Subcutaneous abdominal adipose tissue (tissue), 5 donors: ENCODE measurements around the gene SIGLEC9.
"Not testable (repeated sequence)": the region's sequence is repeated elsewhere in the genome, so short reads cannot be mapped to it uniquely, and the experiment has no call there.

Experiments used
- H3K27ac ChIP-seq: one replicate; pipeline ENCODE4 v1.7.0; 2013; ENCODE audit warnings: low read depth, mild to moderate bottlenecking, inconsistent platforms, low read length, moderate library complexity
- H3K27me3 ChIP-seq, 5 donors: one replicate each; pipeline ENCODE4 v1.7.0; 2013; ENCODE audit warnings: low read length in 5 of 5, inconsistent platforms in 1 of 5; ENCODE audit not compliant: control insufficient read depth in 5 of 5, insufficient read depth in 4 of 5
- H3K36me3 ChIP-seq, 5 donors: one replicate each; pipeline ENCODE4 v1.7.0; 2013; ENCODE audit warnings: low read length in 5 of 5; ENCODE audit not compliant: control insufficient read depth in 5 of 5, insufficient read depth in 5 of 5
- H3K4me1 ChIP-seq, 5 donors: one replicate each; pipeline ENCODE4 v1.7.0; 2013; ENCODE audit warnings: low read length in 5 of 5, mild to moderate bottlenecking in 3 of 5, moderate library complexity in 1 of 5; ENCODE audit not compliant: control insufficient read depth in 5 of 5, insufficient read depth in 5 of 5
- H3K4me3 ChIP-seq, 5 donors: one replicate each; pipeline ENCODE4 v1.7.0; 2013; ENCODE audit warnings: low read length in 5 of 5, low read depth in 1 of 5
- H3K9ac ChIP-seq, 5 donors: one replicate each; pipeline ENCODE4 v1.7.0; 2013; ENCODE audit warnings: low read length in 5 of 5, mild to moderate bottlenecking in 4 of 5, moderate library complexity in 3 of 5
- H3K9me3 ChIP-seq, 5 donors: one replicate each; pipeline ENCODE4 v1.7.0; 2013; ENCODE audit warnings: low read length in 5 of 5; ENCODE audit not compliant: control insufficient read depth in 5 of 5
- donor health status: healthy.
- donor health status: healthy.
- donor health status: healthy.
- donor health status: healthy.
- donor health status: healthy.

Gene SIGLEC9

GRCh38 chr19:51141181-51141580, 16.5 kb downstream of the SIGLEC9 start:
- Histone ChIP-seq H3K9ac (no peak overlapping the region), H3K27ac (no peak overlapping the region), H3K9me3 (no peaks in the 10 kb centered on the region), H3K27me3 (peaks cover 0 to 21% (median 13%) of the 10 kb centered on the region in 5 donors), H3K4me1 (peaks cover 0 to 62% (median 26%) of the 10 kb centered on the region in 5 donors), H3K4me3 (no peak overlapping the region), H3K36me3 (no peaks in the 10 kb centered on the region)

- Histone ChIP-seq H3K27ac (no peak within 1 kb of the TSS), H3K9me3 (no peaks in the 10 kb centered on the region)
Measured at GRCh38 chr19:51142119-51142518, 17.4 kb downstream of the SIGLEC9 start, which contains the start of gene SIGLEC7. TSS of gene SIGLEC7 (plus strand) at chr19:51142301. CDS start at chr19:51142370, 69 bp downstream.

DNA sequence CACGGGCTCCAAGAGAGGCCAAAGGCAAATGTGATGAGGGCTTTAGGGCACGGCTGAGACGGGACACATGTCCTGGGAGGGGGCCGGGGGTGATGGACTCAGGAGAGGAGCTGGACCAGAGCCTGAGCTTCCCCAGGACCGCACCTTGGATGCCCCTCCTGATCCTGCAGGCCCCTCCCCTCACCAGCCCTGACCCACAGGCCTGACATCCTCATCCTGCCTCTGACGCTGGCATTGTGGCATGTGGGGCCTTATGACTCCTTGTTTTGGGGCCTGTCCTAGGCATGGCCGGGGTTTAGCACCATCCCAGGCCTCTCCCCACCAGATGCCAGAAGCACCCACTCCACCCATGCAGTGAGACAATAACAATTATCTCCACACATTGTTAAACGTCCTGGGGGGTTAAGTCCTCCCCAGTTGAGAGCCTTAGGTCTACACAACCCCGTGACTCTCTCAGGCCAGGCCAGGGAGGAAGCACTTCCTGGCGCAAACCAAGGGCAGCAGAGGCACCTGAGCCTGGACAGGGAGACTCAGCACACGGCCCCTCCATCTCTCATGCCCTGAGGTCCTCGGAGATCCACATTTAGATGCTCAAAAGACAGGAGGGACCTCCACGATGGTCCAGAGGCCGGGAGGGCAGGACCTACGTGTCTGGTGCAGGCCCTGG, 18.2 kb downstream of the SIGLEC9 start:
- H3K4me1 ChIP-seq, result peaks cover 2 to 59% (median 26%) of the 10 kb centered on the region in 5 donors
- not testable (repeated sequence) for H3K36me3 ChIP-seq, H3K9ac ChIP-seq, H3K27ac ChIP-seq, H3K9me3 ChIP-seq
- H3K27me3 ChIP-seq, result peaks cover 0 to 21% (median 13%) of the 10 kb centered on the region in 5 donors
- H3K4me3 ChIP-seq, result peak overlapping the region in 1 of 5 donors; percentile 13

More at GRCh38 chr19:51142119-51142518, 17.4 kb downstream of the SIGLEC9 start, which contains the start of gene SIGLEC7:
- Histone ChIP-seq H3K4me1 (peaks cover 0 to 59% (median 26%) of the 10 kb centered on the region in 5 donors), H3K27me3 (peaks cover 0 to 21% (median 13%) of the 10 kb centered on the region in 5 donors), H3K4me3 (no peak within 1 kb of the TSS), H3K9ac (no peak within 1 kb of the TSS), H3K36me3 (no peaks in the 10 kb centered on the region)

DNA sequence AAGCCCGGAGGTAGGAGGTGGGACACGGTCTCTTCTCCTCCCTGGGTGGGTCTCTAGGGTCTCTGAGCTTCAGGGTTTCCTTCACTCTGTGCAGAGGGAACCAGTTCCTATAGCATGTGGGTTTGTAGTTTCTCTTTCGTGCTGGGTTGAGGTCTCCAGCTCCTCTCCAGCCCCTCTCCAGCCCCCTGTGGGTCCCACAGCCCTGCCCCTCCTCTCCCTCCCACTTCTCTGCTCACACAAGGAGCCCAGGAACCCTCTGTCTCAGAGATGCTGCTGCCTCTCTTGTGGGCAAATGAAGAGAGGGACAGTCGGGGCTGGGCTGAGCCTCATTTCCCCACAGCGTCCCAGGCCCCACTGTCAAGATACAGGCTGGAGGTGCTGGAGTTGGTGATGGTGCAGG, 18.8 kb downstream of the SIGLEC9 start:
- no peaks in the 10 kb centered on the region for H3K9me3 ChIP-seq
- no peaks in the 10 kb centered on the region for H3K36me3 ChIP-seq
- H3K4me1 ChIP-seq, result peaks cover 2 to 57% (median 24%) of the 10 kb centered on the region in 5 donors
- no peak overlapping the region for H3K27ac ChIP-seq
- peak overlapping the region in 1 of 5 donors; percentile 13 for H3K9ac ChIP-seq
- peak overlapping the region in 1 of 5 donors; percentile 13 for H3K4me3 ChIP-seq
- H3K27me3 ChIP-seq, result peaks cover 0 to 17% (median 11%) of the 10 kb centered on the region in 5 donors

DNA sequence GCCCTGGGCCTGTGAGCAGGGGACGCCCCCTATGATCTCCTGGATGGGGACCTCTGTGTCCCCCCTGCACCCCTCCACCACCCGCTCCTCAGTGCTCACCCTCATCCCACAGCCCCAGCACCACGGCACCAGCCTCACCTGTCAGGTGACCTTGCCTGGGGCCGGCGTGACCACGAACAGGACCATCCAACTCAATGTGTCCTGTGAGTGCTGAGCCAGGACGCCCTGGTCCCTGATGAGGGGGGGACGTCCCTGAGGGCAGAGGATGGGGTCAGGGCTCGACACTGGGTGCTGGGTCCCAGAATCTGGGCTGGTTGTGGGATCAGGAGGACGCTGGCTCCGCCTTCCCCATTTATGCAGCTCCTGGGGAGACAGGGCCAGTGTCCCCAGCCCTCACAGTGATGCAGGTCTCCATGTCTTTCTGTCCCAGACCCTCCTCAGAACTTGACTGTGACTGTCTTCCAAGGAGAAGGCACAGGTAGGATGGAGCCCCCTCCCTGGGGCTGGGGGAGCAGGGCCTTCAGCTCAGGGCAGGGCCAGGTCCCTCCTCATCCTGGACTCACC, 19.9 kb downstream of the SIGLEC9 start:
- no peaks in the 10 kb centered on the region for H3K9me3 ChIP-seq
- no peak overlapping the region for H3K9ac ChIP-seq
- H3K4me3 ChIP-seq, result no peak overlapping the region
- H3K4me1 ChIP-seq, result peaks cover 2 to 53% (median 21%) of the 10 kb centered on the region in 5 donors
- H3K27me3 ChIP-seq, result peaks cover 0 to 15% (median 11%) of the 10 kb centered on the region in 5 donors
- H3K27ac ChIP-seq, result no peak overlapping the region
- no peaks in the 10 kb centered on the region for H3K36me3 ChIP-seq

DNA sequence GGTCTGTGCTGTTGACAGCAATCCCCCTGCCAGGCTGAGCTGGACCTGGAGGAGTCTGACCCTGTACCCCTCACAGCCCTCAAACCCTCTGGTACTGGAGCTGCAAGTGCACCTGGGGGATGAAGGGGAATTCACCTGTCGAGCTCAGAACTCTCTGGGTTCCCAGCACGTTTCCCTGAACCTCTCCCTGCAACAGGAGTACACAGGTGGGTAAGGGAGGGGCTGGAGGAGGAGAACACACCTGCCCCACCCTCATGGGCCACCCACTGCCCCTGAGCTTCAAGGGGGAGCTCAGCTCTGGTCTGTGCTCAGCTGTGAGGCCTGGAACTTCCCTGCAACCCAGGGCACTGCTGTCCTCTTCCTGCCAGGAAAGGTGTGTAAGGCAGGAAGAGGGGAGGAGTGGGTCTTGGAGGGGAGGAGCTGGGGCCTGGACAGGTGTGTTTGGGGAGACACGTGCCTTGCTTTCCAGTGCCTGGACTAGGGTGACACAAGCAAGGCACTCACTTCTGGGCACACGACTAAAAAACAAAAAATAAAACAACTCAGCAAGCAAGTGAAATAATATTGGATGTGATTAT, 21.3 kb downstream of the SIGLEC9 start:
- Histone ChIP-seq H3K27ac (no peak overlapping the region), H3K4me1 (peaks cover 2 to 49% (median 15%) of the 10 kb centered on the region in 5 donors), H3K36me3 (no peaks in the 10 kb centered on the region), H3K9me3 (no peaks in the 10 kb centered on the region), H3K27me3 (peaks cover 0 to 12% (median 9%) of the 10 kb centered on the region in 5 donors), H3K9ac (no peak overlapping the region), H3K4me3 (no peak overlapping the region)

DNA sequence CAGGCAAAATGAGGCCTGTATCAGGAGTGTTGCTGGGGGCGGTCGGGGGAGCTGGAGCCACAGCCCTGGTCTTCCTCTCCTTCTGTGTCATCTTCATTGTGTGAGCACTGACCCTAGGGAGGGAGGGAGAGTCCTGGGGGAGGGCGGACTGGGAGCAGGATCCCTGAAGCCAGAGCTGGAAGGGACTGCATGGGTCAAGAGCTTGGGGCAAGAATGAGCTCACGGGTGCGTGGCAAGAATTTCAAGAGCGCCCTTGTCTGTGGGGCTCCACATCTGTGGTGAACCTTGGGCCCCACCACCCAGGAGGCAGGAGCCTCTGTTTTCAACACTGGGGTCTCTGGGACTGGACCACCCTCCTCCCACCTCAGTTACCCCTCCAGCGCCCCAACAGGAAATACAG, 22.0 kb downstream of the SIGLEC9 start:
- H3K36me3 ChIP-seq, result no peaks in the 10 kb centered on the region
- H3K9ac ChIP-seq, result no peak overlapping the region
- no peaks in the 10 kb centered on the region for H3K9me3 ChIP-seq
- no peak overlapping the region for H3K4me3 ChIP-seq
- H3K27me3 ChIP-seq, result peaks cover 0 to 9% (median 3%) of the 10 kb centered on the region in 5 donors
- H3K4me1 ChIP-seq, result peaks cover 2 to 42% (median 9%) of the 10 kb centered on the region in 5 donors
- no peak overlapping the region for H3K27ac ChIP-seq

DNA sequence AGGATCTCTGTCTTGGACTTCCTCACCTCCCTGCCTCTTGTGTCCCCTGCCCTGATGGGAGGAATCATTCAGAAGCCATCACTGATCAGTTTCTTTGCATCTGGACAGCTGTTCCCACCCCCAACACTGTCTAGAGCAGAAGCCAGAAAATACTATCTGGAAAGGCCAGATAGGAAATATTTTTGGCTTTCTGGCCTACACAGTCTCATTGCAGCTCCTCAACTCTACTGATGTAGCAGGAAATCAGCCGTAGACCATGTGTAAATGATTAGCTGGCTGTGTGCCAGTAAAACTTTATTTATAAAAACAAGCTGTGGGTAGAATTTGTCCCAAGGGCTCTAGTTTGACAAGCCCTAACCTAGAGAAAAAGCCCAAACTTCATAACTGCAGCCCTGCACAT, 23.0 kb downstream of the SIGLEC9 start:
- Histone ChIP-seq H3K4me3 (no peak overlapping the region), H3K9me3 (no peaks in the 10 kb centered on the region), H3K9ac (no peak overlapping the region), H3K27ac (no peak overlapping the region), H3K36me3 (no peaks in the 10 kb centered on the region), H3K4me1 (peaks cover 0 to 36% (median 9%) of the 10 kb centered on the region in 5 donors), H3K27me3 (peaks cover 0 to 4% (median 0%) of the 10 kb centered on the region in 5 donors)

DNA sequence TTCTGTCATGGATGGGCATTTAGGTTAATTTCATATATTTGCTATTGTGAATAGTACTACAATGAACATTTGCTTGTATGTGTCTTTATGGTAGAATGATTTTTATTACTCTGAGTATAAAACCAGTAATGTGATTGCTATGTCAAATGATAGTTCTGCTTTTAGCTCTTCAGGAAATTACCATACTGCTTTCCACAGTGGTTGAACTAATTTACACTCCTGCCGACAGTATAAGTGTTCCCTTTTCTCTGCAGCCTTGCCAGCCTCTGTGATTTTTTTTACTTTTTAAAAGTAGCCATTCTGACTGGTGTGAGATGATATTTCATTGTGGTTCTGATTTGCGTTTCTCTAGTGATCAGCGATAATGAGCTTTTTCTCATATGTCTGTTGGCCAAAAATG, 23.9 kb downstream of the SIGLEC9 start:
- peaks cover 0 to 29% (median 9%) of the 10 kb centered on the region in 5 donors for H3K4me1 ChIP-seq
- peaks cover 0 to 3% (median 0%) of the 10 kb centered on the region in 5 donors for H3K27me3 ChIP-seq
- H3K4me3 ChIP-seq, result no peak overlapping the region
- H3K36me3 ChIP-seq, result no peaks in the 10 kb centered on the region
- H3K9ac ChIP-seq, result no peak overlapping the region
- no peaks in the 10 kb centered on the region for H3K9me3 ChIP-seq
- no peak overlapping the region for H3K27ac ChIP-seq

DNA sequence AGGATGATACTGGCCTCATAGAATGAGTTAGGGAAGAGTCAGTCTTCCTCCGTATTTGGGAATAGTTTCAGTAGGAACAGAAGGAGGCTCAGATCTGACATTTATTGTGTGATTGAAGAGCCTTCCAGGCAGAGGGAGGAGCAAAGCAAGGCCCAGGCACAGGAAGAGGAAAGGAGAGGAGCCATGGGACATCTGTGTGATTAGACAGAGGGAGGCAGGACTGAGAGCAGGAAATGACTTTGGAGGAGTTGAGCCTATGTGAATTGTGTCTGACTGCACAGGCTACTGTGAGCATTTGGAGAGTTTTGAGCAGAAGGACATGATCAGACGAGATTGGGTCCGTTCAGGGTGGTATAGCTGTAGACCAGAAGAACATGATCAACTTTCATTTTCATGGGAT, 25.9 kb downstream of the SIGLEC9 start:
- H3K27ac ChIP-seq, result no peak overlapping the region
- no peak overlapping the region for H3K4me3 ChIP-seq

More for the DNA sequence above, 25.9 kb downstream of the SIGLEC9 start:
- peaks cover 0 to 7% (median 2%) of the 10 kb centered on the region in 5 donors for H3K27me3 ChIP-seq
- H3K9me3 ChIP-seq, result no peaks in the 10 kb centered on the region
- H3K4me1 ChIP-seq, result peaks cover 0 to 16% (median 9%) of the 10 kb centered on the region in 5 donors
- H3K9ac ChIP-seq, result no peak overlapping the region
- no peaks in the 10 kb centered on the region for H3K36me3 ChIP-seq
